ENCODE measurements around the gene UNC50.

The UNC50 gene

GRCh38 chr2:98608116-98608961 is at the start of gene UNC50, which contains the start of gene COA5:
UNC50 (plus strand) TSS chr2:98608589; CDS start chr2:98609760, 1,171 bp downstream.
COA5 (minus strand) TSS chr2:98608512; CDS start chr2:98608405, 107 bp downstream.
- peak; percentile 91 for DNase-seq

DNA sequence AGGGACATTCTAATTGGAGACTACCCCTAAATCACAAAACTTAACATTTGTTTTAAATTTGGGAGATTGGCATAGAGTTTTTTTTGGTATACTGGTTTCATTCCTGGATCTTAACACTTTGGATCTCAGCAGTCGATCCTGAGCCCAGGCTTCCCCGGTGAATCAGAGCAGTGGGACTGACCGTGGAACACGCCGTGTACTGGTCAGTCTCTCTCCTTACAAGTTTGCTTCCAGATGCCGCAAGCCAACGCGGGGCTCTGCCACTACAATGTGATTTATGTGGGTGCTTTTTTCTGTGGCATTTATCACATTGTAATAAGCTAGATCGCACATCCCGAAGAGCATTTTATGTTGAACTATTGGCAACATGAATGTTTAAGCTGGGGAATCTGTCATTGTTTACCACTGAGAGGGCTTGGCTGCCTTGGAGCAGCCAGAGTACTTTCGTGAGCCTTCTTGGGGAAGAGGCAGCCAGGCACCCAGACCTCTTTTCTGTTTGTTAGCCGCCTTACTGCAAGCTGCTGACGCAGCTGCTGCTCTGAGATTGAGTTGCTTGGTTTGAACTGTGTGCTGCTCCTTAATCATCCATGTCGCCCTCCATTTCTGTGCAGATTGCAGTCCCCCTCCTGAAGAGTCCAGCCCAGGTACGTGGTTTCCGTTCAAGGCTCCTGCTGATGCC is 49.4 kb upstream of the UNC50 start:
- DNase-seq: no peak

GRCh38 chr2:98559581-98559980 is 48.8 kb upstream of the UNC50 start:
- no peak for DNase-seq

DNA sequence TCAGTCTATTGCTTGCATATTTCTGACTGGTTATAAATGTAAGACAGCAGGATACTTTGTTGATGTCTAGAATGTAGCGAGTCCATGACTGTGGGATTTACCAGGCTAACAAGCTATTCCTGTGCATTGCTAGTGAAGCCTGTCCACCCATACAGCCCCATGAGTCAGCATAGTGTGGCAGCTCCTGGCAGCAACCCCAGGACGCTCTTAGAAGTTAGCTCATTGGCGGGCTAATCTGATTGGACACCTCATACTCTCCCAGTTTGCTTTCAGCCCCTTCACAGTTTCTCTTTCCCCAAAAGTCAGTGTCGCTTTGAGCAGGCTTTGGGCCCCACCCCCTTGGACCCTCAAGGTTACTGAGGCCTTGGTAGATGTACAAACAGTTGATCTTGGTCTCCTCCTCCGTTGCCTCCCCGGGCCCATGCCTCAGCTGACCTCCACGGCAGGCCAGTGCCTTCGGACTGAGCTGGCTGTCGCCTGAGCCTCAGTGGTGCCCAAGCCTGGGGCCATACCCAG is 48.1 kb upstream of the UNC50 start:
- DNase-seq: no peak

DNA sequence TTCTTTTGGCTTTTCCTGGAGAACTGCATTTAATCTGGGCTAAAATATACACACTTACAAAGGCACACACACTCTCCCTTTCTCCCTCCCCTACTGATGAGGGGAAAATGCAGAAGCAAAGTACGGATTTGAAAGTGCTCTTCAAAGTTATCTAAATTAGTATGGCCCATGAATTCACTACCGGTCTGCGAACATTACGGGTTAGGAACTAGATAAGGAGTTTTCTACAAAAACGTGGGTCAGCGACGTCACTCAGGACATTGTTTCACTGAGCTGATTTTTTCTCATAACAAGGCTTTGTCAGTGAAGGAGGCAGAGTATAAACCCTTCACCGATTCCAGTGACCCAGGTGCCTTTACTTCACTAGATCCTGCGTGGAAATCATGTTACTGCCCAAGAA is 47.4 kb upstream of the UNC50 start:
- no peak for DNase-seq

DNA sequence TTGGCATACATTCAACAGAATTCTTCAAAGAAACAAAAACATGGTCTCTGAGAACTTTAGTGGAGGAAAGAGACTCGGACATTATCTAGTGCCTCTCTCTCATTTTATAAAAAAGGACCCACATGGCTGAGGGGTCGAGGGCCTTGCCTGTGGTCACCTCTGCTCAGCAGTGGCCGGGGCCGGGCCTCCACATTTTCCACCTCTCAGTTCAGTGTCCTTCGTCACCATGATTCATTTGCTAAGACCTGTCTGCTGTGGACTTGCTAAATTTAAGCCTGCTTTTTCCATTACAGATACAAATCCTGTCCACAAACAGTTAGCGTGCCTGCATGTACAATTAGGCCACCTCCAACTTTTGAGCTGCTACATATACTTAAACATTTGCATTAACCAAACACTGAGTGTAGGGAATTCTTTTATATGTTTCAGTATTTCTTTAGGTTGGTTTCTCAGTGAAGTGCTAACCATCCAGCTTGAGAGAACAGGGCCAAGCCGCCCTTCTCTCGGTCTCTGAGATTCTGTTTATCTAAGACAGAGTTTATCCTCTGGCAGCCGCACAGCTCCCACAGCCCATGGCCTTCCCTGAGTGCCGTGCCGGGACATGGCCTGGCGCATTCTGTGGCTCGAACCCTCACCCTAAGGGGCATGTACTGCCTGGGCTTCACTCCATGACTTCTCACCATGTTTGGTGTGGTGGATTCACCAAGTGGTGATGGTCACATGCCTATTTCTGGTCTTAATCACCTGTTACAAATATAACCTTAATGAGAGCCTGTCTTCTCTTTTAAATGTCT is 46.3 kb upstream of the UNC50 start:
- DNase-seq: no peak

DNA sequence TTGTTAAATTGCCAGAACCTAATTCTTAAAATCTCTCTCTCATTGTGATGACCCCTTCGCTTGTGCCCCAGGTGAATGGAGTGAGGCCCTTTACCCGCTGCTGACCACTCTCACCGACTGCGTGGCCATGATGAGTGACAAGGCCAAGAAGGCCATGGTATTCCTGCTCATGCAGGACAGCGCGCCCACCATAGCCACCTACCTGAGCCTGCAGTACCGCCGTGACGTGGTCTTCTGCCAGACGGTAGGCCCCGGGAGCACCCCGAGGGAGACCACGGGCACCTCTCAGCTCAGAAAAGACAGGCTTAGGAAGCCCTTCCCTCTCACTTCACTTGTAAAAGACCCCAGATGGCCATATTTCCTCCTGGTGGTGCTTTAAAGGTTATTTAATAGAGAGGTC is 45.0 kb upstream of the UNC50 start:
- no peak for DNase-seq

GRCh38 chr2:98564541-98565132 is 43.8 kb upstream of the UNC50 start:
- DNase-seq: no peak

GRCh38 chr2:98565286-98565860 is 43.0 kb upstream of the UNC50 start:
- DNase-seq: no peak

- DNase-seq: no peak
These were observed 42.4 kb upstream of the UNC50 start for GRCh38 chr2:98565941-98566340.

- no peak for DNase-seq
These were observed 40.0 kb upstream of the UNC50 start for GRCh38 chr2:98568161-98568956.

GRCh38 chr2:98569197-98569793 is 39.1 kb upstream of the UNC50 start:
- peak; percentile 44 for DNase-seq

GRCh38 chr2:98569915-98570314 is 38.5 kb upstream of the UNC50 start:
- DNase-seq: no peak

- DNase-seq: no peak
These were observed 38.0 kb upstream of the UNC50 start for GRCh38 chr2:98570356-98570755.

DNA sequence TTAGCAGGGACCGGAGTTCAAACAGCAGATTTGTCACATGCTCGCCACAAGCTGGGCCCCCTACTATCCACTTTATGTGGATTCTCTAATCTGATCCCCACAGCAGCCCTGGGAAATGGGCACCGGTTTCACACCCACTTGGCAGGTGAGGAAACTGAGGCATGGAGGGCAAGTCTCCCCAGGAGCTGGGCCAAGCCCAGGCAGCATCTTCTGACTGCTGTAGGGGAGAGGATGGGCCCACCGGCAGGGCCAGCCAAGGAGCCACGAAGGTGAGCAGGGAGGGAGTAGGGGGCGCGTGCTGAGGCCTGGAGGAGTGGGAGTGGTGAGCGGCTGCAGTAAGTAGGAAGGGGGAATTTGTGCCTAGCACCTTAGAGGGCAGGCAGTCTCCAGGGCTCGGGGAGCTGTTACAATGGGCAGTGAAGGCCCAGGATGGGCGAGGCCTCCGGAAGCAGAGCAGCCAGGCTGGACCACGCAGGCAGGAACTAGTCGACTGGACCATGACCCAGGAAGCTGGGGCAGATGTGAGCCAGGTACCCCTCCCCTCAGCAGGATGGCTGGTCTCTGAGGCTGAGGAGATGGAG is 37.2 kb upstream of the UNC50 start:
- no peak for DNase-seq

- DNase-seq: no peak
These were observed 36.6 kb upstream of the UNC50 start for GRCh38 chr2:98571796-98572195.

- no peak for DNase-seq
These were observed 36.2 kb upstream of the UNC50 start for GRCh38 chr2:98572211-98572610.

- DNase-seq: no peak
These were observed 35.7 kb upstream of the UNC50 start for GRCh38 chr2:98572676-98573075.

DNA sequence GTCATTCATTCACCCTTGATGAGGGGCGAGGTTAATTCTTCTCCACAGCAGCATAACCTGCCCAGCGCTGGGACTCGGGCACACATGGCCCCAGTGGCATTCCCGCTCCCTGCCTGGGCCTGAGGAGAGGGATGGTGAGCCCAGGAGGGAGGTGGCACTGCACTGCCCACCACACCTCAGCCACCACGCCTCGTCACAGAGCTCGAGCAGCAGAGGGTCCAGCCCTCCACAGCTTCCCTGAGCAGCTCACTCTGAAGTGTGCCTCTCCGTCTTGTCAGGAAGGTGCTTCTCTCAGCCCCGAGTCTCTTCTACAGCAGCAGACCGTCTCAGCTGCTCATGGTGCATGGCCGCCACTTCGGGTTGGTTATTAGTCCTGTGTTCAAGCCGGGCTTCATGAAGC is 35.0 kb upstream of the UNC50 start:
- DNase-seq: no peak

- DNase-seq: no peak
These were observed 31.6 kb upstream of the UNC50 start for GRCh38 chr2:98576666-98577312.
